Measurements from ENCODE around the gene ZHX3.
"Not testable (repeated sequence)": the region's sequence is repeated elsewhere in the genome, so short reads cannot be mapped to it uniquely, and the experiment has no call there.

Gene ZHX3

DNA sequence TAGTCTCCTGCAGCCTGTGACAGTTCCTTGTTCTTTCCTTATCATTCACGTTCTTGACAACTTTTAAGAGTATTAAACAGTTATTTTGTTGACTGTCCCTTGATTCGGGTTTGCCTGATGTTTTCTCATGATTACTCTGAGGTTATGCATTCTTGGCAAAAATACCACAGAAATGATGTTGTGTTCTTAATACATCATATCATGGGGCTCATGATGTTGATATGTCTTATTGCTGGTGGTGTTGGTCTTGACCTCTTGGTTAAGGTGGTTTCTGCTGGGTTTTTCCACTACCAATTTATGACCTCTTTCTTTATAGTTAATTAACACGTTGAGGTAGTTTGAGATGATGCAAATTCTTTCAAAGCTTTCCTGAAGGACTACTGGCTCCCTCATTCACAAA, 59.1 kb downstream of the ZHX3 start:
- no peak for DNase-seq

DNA sequence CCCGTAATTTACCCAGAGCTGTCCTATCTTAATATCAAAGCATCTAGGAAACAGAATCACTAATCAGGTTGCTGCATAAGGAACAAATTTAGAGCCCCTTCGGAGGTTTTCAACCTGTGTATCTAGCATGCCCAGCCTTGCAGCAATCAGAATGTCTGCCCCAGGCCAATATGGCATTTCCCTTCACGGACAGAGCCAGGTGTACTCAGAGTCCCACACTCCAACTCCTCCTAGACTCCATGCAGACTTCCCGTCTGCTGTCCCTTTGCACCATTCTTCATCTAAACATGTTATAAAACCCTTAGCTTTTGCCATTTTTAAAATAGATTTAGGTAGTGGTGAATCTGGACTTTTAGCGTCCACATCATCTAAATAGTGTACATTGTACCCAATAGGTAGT, 61.0 kb downstream of the ZHX3 start:
- peak in 1 of 14 donors; percentile 57 for DNase-seq

DNA sequence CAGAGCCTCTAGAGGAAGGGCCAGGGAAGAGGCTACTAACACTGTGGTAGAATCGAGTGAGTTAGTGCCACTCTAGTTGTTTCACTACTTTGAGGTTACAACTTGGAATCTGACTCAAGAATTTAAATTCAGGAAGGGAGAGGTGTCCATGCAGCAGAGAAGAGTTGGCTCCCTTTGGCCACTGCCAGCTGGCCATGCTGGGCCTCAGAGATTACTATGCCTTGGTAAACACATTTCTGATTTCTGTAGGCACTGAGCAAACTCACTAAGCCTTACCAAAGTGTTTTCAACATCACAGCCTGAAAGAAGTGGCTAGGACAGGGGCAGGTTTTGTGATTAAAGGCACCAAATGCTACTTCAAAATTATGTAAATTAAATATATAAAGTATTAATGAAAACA, 61.9 kb downstream of the ZHX3 start:
- DNase-seq, result peak in 1 of 14 donors; percentile 75

DNA sequence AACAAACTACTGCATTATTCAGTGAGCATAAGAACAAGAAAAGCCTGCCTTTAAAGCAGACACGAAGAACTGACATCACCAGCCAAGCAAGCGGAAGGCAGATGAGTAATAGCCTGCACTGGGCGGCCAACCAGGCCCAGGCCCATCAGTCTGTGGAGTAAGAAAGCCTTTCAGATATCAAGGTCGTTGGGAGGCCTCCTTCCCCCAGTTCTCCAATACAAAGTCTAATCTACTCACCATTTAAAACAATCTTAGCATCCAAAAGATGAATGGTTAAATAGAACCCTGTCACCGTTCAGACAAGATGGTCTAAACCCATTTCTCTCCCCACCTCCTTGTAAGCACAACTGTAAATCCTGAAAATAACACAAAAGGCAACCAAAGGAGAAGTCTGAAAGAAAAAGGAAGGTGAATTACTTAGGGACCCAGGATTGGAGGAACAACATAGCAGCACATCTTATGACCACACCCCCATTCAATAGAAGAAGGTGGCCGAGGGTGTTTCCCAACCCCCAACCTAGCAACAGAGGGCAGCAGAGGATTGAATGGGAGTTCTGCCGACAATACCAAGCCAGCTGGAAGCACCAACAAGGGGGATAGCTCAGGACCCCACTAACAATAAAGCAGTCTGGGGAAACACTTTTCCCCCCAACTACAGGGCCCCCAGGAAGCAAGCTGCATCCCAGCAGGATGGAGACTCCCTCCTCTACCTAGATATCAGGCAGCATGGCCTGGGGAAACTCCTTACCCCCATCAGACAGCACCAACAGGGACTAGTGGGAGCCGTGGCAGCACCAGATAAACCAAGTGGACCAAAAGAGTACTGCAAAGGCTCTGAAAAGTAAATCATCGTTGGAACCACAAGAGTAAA, 67.9 kb downstream of the ZHX3 start:
- peak in 9 of 14 donors; percentile 18 to 73 (median 47) for DNase-seq

DNA sequence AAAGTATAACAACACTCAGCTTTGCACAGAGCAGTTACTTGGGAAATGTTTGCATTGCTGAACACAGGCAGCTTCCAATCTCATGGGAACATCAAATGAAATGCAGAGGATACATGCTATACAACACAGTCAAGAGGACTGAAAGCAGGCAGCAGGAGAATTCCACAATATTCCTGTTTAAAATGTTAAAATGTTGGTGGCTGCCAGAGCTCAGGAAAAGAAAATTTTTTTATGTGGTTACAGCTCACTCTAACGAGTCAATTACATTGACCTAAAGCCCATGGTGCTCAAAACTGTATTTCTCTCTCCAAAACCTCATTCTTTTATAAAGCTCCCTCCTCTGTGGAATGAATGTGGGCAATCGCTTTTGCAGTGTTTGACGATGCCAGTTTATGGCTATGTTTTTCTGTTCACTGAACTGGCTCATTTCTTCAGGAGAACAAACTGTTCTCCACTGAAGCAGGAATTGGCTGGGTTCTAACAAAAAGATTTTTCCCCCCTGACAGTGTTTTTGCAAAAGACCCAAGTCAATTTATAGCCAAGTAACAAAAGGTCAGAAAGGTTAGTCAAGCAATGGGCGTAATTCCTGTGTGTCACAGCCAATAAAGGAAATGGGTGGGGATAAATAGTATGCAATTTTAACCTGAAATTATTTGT, 69.0 kb downstream of the ZHX3 start:
- peak in 7 of 14 donors; percentile 8 to 89 (median 28) for DNase-seq

DNA sequence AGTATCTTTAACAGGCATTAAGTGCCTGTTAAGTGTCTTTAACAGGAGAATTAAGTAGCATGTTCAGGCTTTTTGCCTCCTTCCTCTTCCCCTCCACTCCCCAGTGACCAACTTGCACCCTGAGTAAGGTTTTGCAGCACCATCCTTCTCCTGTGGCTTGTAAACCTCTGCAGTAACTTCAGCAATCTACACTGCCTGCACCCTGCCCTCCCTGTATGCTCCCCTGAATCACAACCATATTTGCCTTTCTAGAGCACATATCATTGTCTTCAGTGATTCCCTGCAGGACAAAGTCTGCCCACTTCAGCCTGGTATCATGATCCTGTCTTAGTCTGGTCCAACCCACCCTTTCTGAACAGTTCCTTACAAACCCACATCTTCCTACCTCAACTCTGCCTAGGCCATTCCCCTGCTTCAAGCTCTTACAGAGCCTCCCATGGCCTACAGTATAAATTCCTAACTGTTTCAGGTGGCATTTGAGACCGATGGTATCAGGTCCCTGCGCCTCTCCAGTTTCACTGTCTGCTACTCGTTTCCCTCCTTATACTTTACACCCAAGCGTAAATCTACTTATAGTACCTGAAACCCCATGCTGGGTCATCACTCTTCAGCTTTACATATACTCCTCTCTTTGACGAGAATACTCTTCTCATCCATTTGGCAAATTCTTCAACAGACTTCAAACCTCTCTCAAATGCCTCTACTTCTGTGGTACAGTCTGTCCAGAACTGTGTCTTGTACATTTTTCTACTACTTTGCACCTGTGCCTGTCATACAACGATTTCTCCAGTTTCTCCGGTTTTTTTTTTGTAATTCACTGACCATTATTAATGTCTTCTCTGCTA, 69.8 kb downstream of the ZHX3 start:
- peak in 2 of 14 donors; percentile 19 to 28 for DNase-seq

DNA sequence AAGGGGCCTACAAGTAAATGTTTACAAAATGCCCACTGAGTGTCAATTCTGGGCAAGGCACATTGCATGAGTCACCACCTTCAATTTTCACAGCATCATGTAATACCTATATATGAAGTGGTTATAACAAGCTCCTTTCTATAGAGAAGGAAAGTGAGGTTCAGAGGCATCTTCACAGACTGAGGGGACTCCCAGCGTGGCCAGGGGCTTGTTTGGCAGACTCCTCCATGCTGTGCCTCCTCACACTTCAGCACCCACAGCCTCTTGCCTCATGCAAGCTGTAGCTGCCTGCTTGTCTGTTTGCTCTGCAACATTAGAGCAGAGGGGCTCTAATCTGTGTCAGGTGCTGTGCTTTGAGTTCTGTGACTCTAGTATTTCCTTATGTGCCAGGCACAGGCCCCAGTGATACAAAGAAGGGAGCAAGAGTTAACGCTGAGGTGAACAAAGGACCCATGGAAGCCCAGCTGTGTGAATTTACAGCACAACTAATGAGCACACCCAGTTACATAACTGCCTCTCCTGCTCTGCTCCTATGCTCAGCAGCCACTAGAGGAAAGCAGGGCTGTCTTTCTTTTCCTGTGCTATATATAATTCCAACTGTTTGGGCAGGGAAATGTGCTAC, 72.3 kb downstream of the ZHX3 start:
- peak in 9 of 14 donors; percentile 27 to 85 (median 43) for DNase-seq

DNA sequence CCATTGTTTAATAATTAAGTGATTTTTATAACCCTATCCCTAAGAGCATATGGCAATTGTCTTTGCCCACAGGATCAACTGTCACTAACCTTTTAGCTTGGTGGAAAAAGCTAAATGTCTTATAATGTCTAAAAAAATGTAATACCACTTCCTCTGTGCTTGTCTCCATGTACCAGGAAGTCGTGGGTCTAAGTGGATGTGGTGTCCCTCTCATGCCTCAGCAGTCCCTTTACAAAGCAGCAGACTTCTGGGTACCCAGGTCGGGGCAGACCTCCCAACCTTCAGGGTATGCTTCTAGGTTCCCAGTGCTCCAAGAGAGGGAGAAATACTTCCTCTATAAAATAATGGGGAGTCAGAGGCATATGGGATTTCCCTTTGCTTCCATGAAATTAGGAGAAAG, 74.7 kb downstream of the ZHX3 start:
- no peak for DNase-seq

DNA sequence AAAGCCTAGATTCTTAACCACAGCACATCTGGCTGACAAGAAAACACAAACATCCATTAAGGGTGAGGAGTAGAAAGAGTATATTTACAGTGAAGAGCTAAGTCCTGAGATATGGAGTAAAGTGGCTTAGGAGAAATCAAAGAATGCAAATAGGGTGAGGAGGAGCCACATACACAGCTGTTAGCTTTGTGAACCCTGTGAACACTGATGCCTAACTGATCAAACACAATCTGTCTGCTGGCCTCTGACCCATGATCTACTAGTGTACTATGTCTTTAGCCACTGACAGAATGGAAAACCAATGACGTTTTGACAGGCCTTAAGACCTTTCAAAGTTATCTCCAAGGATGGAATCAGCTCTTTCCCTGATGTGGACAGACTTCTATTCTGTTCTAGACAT, 75.2 kb downstream of the ZHX3 start:
- DNase-seq, result no peak

DNA sequence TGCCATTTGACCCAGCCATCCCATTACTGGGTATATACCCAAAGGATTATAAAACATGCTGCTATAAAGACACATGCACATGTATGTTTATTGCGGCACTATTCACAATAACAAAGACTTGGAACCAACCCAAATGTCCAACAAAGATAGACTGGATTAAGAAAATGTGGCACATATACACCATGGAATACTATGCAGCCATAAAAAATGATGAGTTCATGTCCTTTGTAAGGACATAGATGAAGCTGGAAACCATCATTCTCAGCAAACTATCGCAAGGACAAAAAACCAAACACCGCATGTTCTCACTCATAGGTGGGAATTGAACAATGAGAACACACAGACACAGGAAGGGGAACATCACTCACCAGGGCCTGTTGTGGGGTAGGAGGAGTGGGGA, 80.3 kb downstream of the ZHX3 start:
- not testable (repeated sequence) for DNase-seq

DNA sequence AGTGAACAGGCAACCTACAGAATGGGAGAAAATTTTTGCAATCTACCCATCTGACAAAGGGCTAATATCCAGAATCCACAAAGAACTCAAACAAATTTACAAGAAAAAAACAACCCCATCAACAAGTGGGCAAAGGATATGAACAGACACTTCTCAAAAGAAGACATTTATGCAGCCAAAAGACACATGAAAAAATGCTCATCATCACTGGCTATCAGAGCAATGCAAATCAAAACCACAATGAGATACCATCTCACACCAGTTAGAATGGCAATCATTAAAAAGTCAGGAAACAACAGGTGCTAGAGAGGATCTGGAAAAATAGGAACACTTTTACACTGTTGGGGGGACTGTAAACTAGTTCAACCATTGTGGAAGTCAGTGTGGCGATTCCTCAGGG, 80.7 kb downstream of the ZHX3 start:
- not testable (repeated sequence) for DNase-seq

DNA sequence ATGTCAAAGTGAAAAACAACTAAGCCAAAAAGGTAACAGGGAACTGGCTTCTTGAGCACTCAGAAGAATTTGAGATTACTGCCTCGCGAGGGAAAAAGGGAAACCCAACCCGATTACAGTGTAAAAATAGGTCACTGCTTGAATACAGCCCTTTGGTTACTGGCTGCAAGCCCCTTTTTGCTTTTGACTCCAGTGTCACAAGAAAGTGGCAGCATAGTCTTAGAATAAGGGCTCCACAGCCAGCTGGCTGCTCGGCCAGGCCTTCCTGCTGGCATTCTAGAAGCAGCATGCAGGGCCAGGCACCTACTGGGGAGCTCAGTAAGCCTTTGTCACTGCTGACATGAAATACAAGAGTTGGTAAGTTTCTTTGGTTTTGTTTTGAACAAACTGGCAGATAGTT, 83.0 kb downstream of the ZHX3 start:
- peak in 10 of 14 donors; percentile 42 to 91 (median 64) for DNase-seq

DNA sequence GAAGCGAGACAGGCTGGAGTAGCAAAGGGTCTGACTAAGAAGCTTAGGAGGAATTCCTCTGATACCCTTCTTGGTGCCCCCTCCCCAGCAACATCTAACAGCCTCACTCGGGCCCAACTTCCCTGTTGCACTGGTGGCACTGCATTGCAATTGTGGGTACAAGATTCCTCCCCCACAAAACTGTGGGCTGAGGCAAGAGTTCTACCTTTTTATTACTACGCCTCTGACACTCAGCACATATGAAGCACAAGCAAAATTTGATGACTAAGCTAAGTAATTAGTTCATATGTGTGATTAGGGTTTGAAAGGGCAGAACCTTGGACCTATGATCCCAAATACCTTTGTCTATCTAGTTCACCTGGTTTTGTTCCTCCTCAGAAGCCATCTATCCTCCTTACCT, 83.5 kb downstream of the ZHX3 start:
- DNase-seq, result peak in 2 of 14 donors; percentile 9 to 17

DNA sequence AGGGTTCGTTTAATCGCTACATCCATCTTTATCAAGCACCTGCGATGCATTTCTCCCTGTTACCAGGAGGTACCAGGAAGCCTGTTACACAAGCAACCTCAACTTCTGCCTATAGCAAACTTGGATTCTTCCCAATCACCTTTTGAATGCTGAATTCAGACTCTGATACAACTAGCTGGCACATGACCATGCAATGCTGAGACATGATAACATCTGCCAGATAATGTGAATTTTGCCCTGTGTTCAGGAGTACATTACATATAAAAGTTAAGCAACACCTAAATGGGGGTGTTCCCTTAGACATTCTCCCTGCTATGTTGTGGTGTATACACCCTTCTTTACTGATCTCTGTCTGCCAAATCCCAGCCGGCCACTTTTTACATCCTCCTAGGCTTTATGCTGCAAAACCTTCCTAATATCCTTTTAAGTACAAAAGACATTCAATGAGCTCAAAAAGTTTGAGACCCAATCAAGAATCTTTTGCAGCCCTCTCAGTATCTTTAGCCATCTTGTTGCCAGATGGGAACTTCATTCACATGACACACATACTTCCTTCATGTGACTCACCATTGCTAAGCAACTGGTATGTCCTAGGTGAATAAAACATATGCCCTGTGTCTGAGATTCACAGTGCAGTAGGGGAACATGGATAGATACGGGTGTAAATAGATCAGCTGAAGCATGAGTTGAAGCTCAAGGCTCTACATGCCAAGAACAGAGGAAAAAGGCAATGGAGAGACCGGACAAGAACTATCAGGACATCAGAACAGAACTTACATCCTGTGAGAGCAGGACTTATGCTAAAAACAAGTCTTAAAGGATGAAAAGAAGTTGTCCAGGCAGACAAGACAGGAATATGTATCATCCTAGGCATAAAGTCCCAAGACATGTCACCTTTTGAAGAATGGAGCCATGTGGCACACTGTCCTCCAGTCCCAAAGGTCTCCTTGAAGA, 84.3 kb downstream of the ZHX3 start:
- no peak for DNase-seq

DNA sequence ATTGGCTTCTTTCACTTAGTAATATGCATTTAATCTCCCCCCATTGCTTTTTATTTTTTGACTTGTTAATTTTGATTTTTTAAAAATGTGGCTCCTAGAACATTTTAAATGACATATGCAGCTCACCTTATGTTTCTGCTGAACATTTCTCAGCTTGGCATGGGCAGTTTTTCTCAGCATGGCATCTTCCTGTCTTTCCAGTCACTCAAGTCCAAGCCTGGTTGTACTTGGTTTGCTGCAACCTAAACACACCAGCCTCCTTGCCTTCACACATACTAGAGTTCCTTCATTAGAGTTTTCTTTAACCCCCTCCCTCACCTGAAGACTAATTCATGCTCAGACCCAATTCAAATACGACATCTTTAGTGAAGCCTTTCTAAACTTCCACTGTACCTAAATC, 86.4 kb downstream of the ZHX3 start:
- peak in 1 of 14 donors; percentile 81 for DNase-seq

DNA sequence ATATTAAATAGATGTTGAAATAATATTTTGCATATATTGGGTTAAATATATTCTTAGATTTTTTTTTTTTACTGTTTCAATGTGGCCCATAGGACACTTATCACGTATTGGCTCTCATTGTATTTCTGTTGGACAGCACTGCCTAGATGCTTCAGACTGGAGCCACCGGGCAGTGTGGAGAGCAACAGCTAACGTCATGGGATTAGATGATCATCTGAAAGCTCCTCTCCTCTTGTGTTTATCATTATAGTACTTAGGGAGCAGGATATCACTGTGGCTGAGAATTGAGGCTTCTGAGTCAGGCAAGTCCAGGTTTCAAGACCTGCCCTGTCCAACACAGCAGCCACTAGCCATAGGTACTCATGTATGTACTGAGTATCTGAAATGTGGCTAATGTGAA, 87.4 kb downstream of the ZHX3 start:
- peak in 1 of 14 donors; percentile 39 for DNase-seq

DNA sequence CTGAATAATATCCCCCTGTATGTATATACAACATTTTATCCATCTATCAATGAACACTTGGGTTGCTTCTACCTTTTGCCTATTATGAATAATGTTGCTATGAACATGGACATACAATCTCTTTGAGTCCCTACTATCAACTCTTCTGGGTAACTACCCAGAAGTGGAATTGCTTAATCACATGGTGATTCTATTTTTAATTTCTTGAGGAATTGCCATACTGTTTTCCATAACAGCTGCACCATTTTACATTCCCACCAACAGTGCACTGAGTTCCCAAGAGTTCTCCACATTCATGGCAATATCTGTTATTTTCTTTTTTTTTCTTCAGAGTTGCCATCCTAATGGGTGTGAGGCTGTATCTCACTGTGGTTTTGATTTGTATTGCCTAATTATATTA, 88.3 kb downstream of the ZHX3 start:
- DNase-seq, result no peak

DNA sequence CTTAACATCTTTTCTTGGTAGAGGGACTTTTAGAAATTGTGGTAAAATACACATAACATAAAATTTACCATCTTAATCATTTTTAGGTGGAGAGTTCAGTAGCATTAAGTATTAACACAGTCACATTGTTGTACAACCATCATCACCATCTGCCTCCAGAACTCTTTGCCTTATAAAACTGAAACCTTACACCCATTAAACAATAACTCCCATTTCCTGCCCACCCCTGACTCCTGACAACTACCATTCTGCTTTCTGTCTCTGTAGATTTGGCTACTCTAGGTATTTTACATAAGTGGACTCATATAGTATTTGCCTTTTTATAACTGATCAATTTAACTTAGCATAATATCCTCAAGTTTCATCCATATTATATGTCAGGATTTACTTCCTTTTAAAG, 88.7 kb downstream of the ZHX3 start:
- DNase-seq, result no peak

DNA sequence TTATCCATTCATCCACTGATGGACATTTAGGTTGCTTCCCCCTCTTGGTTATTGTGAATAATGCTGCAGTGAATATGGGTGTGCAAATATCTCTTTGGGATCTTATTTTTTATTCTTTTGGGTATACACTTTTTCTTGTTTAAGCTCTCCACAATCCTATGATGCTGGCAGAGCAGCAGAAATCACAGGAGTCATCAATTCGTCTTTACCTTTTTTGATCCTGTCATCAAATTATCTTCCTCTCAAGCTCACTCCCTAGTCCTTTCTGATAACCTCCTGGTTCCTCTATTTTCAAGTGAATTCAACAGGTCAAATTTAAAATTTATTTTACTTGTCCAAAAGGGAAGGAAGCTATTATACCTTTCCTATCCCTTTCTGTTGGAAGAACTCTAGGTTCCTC, 91.1 kb downstream of the ZHX3 start:
- no peak for DNase-seq

DNA sequence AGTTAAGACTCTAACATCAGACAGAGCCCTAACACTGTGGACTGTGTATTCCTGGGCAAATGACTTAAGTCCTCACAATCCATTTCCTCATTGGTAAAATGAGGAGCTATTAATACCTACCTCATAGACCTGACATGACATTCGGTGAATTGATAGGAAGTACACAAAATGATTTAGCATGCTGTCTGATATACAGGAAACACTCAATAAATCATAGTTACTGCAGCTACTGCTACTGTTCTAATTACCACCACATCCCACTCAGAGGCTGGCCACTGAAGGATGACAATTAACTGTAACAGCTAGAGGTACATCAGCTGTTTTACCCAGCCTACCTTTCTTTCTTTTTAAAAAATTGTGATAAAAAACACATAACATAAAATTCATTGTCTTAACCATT, 92.4 kb downstream of the ZHX3 start:
- DNase-seq, result no peak

DNA sequence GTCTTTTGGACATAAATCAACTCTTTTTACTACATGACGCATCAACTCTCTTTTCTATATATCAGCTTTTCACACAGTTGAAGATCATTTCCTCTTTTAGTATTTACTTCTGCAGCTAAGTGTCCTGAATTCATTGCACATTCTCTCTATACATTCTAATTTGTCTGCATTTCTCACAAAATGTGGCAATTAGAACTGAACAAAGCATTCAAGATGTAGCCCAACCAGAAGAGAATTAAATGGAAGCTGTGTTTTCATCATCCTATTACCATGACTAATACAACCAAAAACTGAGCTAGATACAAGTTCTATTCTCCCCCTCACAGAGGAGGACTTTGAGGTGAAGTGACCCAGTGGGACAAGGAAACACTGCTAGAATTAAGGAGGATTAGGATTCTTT, 93.2 kb downstream of the ZHX3 start:
- DNase-seq, result no peak

Measured in C1 segment of cervical spinal cord (tissue), 14 donors.